Mammary epithelial cell (primary cell): ENCODE results near the gene DLG5.

ENCODE experiments used
- EZH2 ChIP-seq: IDR thresholded peaks from 2 replicates; pipeline ENCODE4 v1.6.1; 2012; ENCODE audit warnings: low read length, inconsistent platforms, borderline replicate concordance
- TF ChIP-seq, protein P1 (sequence below), 2 donors: IDR thresholded peaks in 1 of 2; conservative IDR thresholded peaks in 1 of 2; 2 replicates each; pipeline ENCODE4 v1.5.1; 2011 to 2012; ENCODE audit warnings: inconsistent platforms in 2 of 2, low read length in 2 of 2, mild to moderate bottlenecking in 2 of 2, control low read depth in 1 of 2, low read depth in 1 of 2; ENCODE audit not compliant: insufficient read depth in 1 of 2; ENCODE audit errors: extremely low read depth in 1 of 2

DNA sequence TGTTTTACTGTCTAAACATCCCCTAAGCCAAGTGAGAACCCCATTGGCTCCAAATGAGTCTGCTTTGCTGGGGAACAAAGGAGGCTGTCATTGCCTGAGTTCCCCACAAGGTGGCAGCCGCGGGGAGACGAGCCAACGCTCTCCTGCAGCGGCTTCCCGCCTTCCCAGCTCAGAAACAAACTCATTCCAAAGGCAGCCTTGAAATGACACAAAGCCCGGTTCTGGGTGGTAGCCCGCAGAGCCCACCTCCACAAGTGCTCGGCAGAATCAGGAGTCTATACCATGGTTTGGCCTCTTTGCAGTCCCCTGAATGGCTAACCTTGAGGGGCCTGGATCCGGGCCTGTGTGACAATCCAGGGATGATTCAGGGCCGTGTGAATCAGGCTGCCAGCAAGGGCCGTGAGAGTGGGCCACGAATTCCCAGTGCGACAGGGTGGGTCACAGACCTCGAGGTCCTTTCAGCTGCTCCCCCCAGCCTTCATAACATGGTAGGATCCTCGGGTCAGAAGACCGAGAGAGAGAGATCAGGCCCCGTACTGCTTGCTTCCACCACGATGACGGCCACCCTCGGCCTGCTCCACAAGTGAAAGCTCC, 79.7 kb downstream of the DLG5 start:
- TF ChIP-seq, protein P1, sequence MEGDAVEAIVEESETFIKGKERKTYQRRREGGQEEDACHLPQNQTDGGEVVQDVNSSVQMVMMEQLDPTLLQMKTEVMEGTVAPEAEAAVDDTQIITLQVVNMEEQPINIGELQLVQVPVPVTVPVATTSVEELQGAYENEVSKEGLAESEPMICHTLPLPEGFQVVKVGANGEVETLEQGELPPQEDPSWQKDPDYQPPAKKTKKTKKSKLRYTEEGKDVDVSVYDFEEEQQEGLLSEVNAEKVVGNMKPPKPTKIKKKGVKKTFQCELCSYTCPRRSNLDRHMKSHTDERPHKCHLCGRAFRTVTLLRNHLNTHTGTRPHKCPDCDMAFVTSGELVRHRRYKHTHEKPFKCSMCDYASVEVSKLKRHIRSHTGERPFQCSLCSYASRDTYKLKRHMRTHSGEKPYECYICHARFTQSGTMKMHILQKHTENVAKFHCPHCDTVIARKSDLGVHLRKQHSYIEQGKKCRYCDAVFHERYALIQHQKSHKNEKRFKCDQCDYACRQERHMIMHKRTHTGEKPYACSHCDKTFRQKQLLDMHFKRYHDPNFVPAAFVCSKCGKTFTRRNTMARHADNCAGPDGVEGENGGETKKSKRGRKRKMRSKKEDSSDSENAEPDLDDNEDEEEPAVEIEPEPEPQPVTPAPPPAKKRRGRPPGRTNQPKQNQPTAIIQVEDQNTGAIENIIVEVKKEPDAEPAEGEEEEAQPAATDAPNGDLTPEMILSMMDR (conservative IDR thresholded peaks at IDR 0.05 in 1 of 2, IDR thresholded peaks at IDR 0.05 in 1 of 2; ENCODE audit: extremely low read depth in 1 of 2, insufficient read depth in 1 of 2, low read depth in 1 of 2, low read length in 2 of 2): peak; percentile 94 to 98
- TF ChIP-seq EZH2: no peak
